Measurements from ENCODE around the gene PSMD10.

GRCh38 chrX:108127152-108127551 is 35.8 kb upstream of the PSMD10 start:
- TF ChIP-seq POLR2A (IDR thresholded peaks at IDR 0.05), result no peak
- TF ChIP-seq CTCF (IDR thresholded peaks at IDR 0.05), result no peak
- no peak for TF ChIP-seq POLR2AphosphoS5 (IDR thresholded peaks at IDR 0.05)
- TF ChIP-seq EP300 (IDR thresholded peaks at IDR 0.05), result no peak

All from upper lobe of left lung (tissue), 4 donors.